ENCODE data around the gene SMC3.

DNA sequence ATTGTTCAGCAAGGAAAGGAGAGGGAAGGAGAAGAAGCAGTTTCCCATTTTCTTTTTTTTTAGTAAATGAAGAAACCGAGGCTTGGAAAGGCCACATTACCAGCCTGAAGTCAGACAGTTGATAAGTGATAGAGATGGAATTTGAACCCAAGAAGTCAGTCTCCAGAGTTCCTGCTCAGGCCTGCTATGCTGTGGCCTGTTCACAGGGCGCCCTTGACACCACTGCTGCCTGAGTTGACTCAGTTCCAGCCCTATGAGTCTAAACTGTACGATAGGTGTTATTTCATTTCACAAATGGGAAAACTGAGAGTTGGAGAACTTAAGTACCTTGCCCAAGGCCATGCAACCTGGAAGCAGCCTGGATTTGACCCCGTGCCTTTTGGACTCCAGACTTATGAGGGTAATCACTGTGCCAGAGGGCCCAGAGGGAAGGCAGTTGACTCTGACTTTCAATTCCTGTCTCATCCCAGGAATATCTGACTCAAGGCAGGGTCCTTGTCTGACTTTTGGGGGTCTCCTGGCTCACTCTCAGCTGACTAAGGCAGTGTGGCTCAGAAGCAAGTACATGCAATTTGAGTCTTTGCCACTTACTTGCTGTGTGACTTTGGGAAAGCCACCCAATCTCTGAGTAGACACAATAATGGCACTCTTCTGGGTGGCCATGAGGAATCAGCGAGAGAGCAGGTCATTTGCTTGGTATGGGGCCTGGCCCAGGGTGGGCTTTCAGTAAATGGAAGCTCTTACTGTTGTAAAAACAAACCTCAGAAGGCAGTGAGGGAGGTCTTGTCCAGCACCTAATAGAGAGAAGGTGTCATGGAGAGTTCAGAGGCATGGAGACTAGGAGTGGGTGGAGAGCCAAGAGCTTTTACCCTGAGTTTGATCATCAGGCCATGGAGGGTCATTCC is 58.7 kb downstream of the SMC3 start:
- TF ChIP-seq, protein P1, sequence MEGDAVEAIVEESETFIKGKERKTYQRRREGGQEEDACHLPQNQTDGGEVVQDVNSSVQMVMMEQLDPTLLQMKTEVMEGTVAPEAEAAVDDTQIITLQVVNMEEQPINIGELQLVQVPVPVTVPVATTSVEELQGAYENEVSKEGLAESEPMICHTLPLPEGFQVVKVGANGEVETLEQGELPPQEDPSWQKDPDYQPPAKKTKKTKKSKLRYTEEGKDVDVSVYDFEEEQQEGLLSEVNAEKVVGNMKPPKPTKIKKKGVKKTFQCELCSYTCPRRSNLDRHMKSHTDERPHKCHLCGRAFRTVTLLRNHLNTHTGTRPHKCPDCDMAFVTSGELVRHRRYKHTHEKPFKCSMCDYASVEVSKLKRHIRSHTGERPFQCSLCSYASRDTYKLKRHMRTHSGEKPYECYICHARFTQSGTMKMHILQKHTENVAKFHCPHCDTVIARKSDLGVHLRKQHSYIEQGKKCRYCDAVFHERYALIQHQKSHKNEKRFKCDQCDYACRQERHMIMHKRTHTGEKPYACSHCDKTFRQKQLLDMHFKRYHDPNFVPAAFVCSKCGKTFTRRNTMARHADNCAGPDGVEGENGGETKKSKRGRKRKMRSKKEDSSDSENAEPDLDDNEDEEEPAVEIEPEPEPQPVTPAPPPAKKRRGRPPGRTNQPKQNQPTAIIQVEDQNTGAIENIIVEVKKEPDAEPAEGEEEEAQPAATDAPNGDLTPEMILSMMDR (conservative IDR thresholded peaks at IDR 0.05; ENCODE audit: low read depth, low read length) = no peak
- TF ChIP-seq EZH2phosphoT487 (IDR thresholded peaks at IDR 0.05; ENCODE audit: borderline replicate concordance, low read length) = no peak
